Uterus (tissue), 4 donors: ENCODE data around the gene DLST. TPM values are rescaled to one million over a fixed set of nuclear protein-coding genes. Genes with fewer than 3 reads are reported as not detected.

ENCODE experiments used
- DNase-seq, 2 donors: peaks; one replicate each; pipeline ENCODE4 v3.0.0-alpha.2; 2019 to 2020
- H3K27ac ChIP-seq, 2 donors: fragments of 200-600 bp; sonication (generic); 1 replicate in 1 of 2; 2 replicates in 1 of 2; pipeline ENCODE4 v1.5.1; 2016 to 2018
- H3K27me3 ChIP-seq, 2 donors: fragments of 200-600 bp; sonication (generic); one replicate each; pipeline ENCODE4 v1.5.1; 2018 to 2019; ENCODE audit warnings: control low read depth in 1 of 2
- H3K36me3 ChIP-seq, 2 donors: fragments of 200-600 bp; sonication (generic); one replicate each; pipeline ENCODE4 v1.5.1; 2019; ENCODE audit warnings: control low read depth in 1 of 2
- H3K4me1 ChIP-seq, 2 donors: fragments of 200-600 bp; sonication (generic); one replicate each; pipeline ENCODE4 v1.5.1; 2018 to 2019; ENCODE audit warnings: control low read depth in 1 of 2
- H3K4me3 ChIP-seq, 2 donors: fragments of 200-600 bp; sonication (generic); 1 replicate in 1 of 2; 2 replicates in 1 of 2; pipeline ENCODE4 v1.5.1; 2018 to 2019; ENCODE audit warnings: mild to moderate bottlenecking in 1 of 2
- H3K9me3 ChIP-seq, 2 donors: fragments of 200-600 bp; sonication (generic); one replicate each; pipeline ENCODE4 v1.5.1; 2019; ENCODE audit warnings: control low read depth in 1 of 2
- CTCF ChIP-seq, 4 experiments: fragments of 200-600 bp in 2 of 4; fragments of 450-650 bp in 2 of 4; sonication (generic) in 2 of 4; IDR thresholded peaks; one replicate each; pipeline ENCODE4 v1.5.1; 2016 to 2019; ENCODE audit warnings: antibody characterized with exemption in 4 of 4, mild to moderate bottlenecking in 2 of 4, moderate library complexity in 1 of 4
- POLR2A ChIP-seq, 2 donors: fragments of 450-650 bp; IDR thresholded peaks; one replicate each; pipeline ENCODE4 v1.6.1; 2016; ENCODE audit warnings: antibody characterized with exemption in 2 of 2, mild to moderate bottlenecking in 1 of 2, moderate library complexity in 1 of 2
- intact Hi-C: fragments of 100-400 bp; cut with DNase I; formaldehyde crosslinking; loops from one replicate; pipeline ENCODE4 v1.15.1; 2023; ENCODE audit warnings: low total_unique reads
- total RNA-seq, 4 donors: library from RNA; depleted of rRNA in 3 of 4; stranded (reverse); fragments of >200 nt in 3 of 4; gene quantifications; one replicate each; pipeline versions ENCODE4 v1.1.0 to v1.2.4, GENCODE V29; 2014 to 2023
- donor health status: DM: yes; HTN: yes; CAD: no.

Gene DLST
- total RNA-seq, 4 donors from 2014 or later, result 31.8 to 77.2 (median 62.7) TPM

- no peak overlapping the region for H3K27ac ChIP-seq
- intact Hi-C loops, result no loop called here
Measured at GRCh38 chr14:74860899-74861733, 20.6 kb upstream of the DLST start.

DNA sequence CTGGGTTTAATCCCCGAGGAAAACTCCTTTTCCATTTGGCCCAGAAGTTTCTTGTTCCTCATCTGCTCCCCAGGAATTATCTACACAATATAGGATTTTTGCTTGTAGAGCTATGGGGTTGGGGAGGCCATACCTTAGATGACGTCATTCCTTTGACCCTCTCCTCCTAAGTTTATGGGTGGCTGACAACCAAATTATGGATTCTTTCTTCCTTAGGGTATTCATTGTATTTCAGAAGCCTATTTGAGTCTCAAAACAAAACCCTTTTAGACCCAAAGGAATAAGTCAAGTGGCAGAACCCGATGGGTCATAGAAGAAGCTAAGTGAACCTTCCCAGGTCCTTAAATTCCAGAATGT is 20.0 kb upstream of the DLST start:
- Histone ChIP-seq H3K36me3 (no peaks in the 10 kb centered on the region), H3K27me3 (no peaks in the 10 kb centered on the region), H3K4me1 (no peaks in the 10 kb centered on the region), H3K27ac (no peak overlapping the region), H3K4me3 (no peak overlapping the region), H3K9me3 (no peaks in the 10 kb centered on the region)
- no peak for TF ChIP-seq POLR2A (IDR thresholded peaks at IDR 0.05)
- TF ChIP-seq CTCF (IDR thresholded peaks at IDR 0.05), result no peak
- DNase-seq, result no peak
- intact Hi-C loops, result no loop called here

More at GRCh38 chr14:74860899-74861733, 20.6 kb upstream of the DLST start:
- Histone ChIP-seq H3K36me3 (no peaks in the 10 kb centered on the region), H3K4me3 (no peak overlapping the region), H3K4me1 (no peaks in the 10 kb centered on the region), H3K9me3 (no peaks in the 10 kb centered on the region), H3K27me3 (no peaks in the 10 kb centered on the region)
- peak; percentile 87 to 89 for DNase-seq
- TF ChIP-seq CTCF (IDR thresholded peaks at IDR 0.05) (peak; percentile 68 to 85 (median 78)), POLR2A (IDR thresholded peaks at IDR 0.05) (no peak)

DNA sequence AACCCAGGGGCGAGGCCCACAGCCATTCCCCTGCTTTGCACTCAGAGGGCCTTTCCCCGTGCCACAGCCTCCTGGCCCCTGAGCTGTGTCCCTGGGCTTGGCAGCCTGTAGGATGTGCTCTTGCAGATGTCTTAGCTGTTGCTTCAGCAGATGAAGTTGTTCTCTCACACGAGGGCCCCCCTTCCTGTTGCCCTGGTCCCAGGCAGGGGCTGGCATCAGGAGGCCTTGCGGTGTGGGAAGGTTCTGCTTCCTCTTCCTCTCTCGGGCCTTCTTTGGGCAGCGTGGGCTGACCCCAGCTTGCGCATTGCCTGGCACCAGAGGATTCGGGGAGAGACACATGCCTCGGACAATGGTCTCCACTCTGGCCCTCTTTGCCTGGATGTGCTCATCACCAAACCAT is 18.4 kb upstream of the DLST start:
- Histone ChIP-seq H3K36me3 (no peaks in the 10 kb centered on the region), H3K4me3 (no peak overlapping the region)
- intact Hi-C loops, result no loop called here

GRCh38 chr14:74864198-74864597 is 17.5 kb upstream of the DLST start:
- Histone ChIP-seq H3K4me1 (no peaks in the 10 kb centered on the region), H3K9me3 (no peaks in the 10 kb centered on the region), H3K27ac (no peak overlapping the region), H3K27me3 (no peaks in the 10 kb centered on the region), H3K36me3 (no peaks in the 10 kb centered on the region), H3K4me3 (no peak overlapping the region)
- no peak for DNase-seq
- intact Hi-C loops, result no loop called here
- TF ChIP-seq CTCF (IDR thresholded peaks at IDR 0.05) (no peak), POLR2A (IDR thresholded peaks at IDR 0.05) (no peak)

More for the DNA sequence above, 18.4 kb upstream of the DLST start:
- DNase-seq, result no peak
- Histone ChIP-seq H3K9me3 (no peaks in the 10 kb centered on the region), H3K27ac (no peak overlapping the region), H3K4me1 (no peaks in the 10 kb centered on the region), H3K27me3 (no peaks in the 10 kb centered on the region)
- no peak for TF ChIP-seq POLR2A (IDR thresholded peaks at IDR 0.05)
- TF ChIP-seq CTCF (IDR thresholded peaks at IDR 0.05), result no peak

DNA sequence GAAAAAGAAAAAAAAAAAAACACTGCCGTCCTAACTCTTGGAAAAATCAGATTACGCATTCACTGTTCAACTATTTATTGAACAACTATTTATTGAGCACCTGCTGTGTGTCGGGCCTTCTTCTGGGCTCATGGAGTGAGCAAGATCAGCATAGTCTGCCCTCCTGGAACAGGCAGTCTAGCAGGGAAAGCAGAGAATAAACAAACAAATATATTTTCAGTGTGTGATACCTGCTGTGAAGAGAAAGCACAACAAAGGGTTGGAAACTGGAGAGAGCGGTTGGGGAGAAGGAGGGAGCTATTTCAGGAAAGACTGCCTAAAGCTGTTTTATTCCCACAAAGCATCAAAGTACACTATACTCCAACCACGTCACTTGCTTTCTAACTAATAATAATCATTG is 16.6 kb upstream of the DLST start:
- TF ChIP-seq CTCF (IDR thresholded peaks at IDR 0.05) (no peak), POLR2A (IDR thresholded peaks at IDR 0.05) (no peak)
- H3K27ac ChIP-seq, result no peak overlapping the region
- no peaks in the 10 kb centered on the region for H3K36me3 ChIP-seq
- no peak for DNase-seq
- intact Hi-C loops, result no loop called here
- H3K9me3 ChIP-seq, result no peaks in the 10 kb centered on the region
- no peaks in the 10 kb centered on the region for H3K27me3 ChIP-seq
- no peak overlapping the region for H3K4me3 ChIP-seq
- no peaks in the 10 kb centered on the region for H3K4me1 ChIP-seq
